ENCODE data around the gene SNRNP70.
"Not testable (repeated sequence)": the region's sequence is repeated elsewhere in the genome, so short reads cannot be mapped to it uniquely, and the experiment has no call there.

The SNRNP70 gene

DNA sequence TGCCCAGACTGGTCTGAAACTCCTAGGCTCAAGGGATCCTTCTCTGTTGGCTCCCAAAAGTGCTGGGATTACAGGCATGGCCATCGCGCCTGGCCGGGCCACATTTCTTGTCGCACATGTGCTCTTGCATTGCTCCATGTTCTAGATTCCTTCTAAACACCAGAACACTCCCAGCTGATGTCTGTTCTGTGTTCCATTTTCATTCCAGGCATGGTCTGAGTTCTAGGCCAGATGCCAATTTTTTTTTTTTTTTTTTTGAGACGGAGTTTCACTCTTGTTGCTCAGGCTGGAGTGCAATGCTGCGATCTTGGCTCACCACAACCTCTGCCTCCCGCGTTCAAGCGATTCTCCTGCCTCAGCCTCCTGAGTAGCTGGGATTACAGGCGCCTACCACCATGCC lies 36.6 kb downstream of the SNRNP70 start:
- not testable (repeated sequence) for DNase-seq

DNA sequence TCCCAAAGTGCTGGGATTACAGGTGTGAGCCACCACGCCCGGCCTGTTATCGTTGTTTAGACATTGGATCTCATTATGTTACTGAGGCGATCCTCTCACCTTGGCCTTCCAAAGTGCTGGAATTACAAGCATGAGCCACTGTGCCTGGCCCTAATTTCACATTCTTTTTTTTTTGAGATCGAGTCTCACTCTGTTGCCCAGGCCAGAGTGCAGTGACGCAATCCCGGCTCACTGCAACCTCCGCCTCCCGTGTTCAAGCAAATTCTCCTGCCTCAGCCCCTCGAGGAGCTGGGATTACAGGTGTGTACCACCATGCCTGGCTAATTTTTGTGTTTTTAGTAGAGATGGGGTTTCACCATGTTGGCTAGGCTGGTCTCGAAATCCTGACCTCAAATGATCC lies 38.0 kb downstream of the SNRNP70 start:
- DNase-seq, result not testable (repeated sequence)

DNA sequence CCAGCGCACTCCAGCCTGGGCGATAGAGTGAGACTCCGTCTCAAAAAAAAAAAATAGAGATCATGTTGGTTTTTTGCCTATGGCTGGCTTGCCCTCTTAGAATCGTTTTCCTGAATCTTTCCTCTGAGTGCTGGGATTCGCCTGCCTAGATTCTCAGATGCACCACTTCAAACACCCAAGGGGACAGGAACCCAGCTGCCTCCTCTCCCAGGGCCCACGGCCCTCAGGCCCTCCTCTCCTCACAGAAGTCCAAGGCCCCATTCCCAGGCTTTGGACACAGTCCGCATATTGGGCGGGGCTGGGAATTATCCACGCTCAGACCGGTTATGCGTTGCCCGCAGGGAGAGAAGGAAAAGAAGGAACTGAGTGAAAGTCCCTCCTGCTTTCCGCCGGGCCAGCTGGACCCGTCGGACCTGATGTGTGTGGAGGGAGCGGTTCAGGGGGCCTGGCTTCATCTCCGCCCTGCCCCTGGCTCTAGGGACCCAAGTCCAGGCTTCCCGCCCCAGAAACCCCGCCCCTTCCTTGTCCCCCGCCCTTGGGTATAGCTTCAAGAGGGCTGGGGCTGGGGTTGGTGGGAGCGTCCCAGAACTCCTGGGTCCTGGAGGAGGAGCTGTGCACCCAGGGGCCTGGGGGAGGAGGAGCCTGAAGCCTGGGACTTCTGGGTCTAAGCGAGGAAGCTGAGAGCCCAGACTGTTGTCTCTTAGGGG lies 39.9 kb downstream of the SNRNP70 start:
- no peak for DNase-seq

DNA sequence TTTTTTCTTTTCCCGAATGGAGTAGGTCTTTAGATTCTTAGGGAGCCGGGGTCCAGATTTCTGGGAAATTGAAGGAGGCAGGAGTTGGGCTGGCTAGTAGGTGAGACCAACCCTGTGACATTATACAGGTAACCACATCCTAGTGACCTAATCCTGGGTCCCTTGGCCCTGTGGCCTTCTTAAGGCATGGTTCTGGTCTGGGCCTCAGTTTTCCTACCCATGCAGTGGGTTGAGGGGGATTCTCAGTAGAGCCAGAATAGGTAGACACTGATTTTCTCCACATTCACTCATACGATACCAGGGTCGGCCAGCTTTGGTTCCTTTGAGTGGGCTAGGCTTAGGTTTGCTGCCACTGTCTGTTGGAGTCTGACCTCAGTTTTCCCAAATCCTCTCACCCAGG lies 41.3 kb downstream of the SNRNP70 start:
- DNase-seq, result no peak

DNA sequence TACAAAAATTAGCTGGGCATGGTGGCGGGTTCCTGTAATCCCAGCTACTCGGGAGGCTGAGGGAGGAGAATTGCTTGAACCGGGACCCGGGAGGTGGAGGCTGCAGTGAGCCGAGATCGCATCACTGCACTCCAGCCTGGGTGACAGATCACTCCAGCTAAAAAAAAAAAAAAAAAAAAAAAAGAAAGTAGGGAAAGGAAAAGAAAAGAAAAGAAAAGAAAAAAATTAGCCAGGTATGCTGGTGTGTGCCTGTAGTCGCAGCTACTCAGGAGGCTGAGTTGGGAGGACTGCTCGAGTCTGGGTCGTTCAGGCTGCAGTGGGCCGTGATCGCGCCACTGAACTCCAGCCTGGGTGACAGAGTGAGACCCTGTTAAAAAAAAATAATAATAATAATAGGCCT lies 42.0 kb downstream of the SNRNP70 start:
- DNase-seq, result not testable (repeated sequence)

DNA sequence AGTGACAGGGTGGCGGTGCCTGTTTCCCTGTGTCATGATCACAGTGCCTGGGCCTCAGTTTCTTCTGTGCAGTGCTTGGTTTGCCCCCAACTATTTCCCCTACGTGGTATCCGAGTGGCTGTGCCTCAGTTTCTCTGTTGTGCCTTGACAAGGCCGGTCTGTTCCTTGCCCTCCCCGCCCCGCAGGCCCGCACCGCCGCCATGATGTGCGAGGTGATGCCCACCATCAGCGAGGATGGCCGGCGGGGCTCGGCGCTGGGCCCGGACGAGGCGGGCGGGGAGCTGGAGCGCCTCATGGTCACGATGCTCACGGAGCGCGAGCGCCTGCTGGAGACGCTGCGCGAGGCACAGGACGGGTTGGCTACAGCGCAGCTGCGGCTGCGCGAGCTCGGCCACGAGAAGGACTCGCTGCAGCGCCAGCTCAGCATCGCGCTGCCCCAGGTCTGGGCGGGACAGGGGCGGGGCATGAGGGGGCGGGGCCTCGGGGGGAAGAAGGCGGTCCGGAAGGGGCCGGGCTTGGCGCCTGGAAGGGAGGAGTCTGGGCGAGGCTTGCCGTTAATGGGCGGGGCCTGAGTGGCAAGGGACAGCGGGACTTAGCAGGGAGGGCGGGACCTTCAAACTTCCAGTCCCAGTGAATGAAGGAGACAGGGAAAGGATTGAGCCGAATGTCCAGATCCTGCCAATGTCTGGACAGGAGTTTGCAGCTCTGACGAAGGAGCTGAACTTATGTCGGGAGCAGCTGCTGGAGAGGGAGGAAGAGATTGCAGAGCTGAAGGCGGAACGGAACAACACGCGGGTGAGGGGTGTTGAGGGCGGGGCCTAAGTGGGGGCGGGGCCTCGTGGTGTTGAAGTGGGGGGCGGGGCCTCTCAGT lies 42.7 kb downstream of the SNRNP70 start:
- DNase-seq, result peak; percentile 96

DNA sequence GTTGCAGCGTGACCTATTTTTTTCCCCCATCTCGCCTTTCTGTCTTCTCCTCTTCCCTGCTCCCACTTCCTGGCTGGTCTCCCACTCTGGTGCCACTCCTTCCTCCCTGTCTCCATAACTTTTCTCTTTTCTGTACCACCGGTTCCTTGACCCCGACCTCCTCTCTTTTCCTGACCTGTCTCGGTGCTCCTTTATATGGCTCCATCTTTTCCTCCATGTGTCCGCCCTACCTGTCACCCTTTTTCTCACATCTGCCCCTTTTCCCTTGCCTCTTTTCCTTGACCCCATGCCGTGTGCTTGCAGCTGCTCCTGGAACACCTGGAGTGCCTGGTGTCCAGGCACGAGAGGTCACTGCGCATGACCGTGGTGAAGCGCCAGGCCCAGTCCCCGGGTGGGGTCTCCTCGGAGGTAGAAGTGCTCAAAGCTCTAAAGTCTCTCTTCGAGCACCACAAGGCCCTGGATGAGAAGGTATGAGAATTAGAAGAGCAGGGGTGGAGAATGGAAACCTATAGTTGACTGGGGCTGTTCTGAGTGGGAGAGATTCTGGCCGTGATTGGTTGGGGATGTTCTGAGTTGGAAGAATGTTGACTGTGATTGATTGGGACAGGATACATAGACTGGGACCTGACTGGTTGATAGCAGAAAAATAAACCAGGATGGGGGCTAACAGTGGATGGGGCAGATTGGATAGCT lies 43.4 kb downstream of the SNRNP70 start:
- DNase-seq, result no peak

GRCh38 chr19:49129238-49129583 lies 44.0 kb downstream of the SNRNP70 start:
- no peak for DNase-seq

- no peak for DNase-seq
Observed at GRCh38 chr19:49130325-49130724, 45.1 kb downstream of the SNRNP70 start.

DNA sequence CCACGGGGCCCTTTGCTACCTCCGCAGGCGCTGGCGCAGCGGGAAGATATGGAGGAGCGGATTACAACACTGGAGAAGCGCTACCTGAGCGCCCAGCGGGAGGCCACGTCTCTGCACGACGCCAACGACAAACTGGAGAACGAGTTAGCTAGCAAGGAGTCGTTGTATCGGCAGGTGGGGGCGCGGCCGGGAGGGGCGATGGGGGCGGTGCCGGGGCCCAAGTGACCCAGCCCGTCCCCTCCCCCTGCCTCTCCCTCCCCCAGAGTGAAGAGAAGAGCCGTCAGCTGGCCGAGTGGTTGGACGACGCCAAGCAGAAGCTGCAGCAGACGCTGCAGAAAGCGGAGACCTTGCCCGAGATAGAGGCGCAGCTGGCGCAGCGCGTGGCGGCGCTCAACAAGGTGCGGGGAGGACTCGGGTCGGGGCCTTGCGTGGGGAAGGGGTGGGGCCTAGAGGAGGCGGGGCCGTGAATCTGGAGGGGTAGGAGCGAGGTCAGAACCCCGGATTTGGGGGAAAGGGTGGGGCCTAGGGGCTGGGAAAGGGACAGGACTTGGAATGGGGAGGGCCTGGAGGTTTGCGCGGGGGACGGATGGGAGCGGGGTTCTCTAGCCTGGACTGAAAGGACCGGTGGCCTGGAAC lies 47.8 kb downstream of the SNRNP70 start:
- no peak for DNase-seq

DNA sequence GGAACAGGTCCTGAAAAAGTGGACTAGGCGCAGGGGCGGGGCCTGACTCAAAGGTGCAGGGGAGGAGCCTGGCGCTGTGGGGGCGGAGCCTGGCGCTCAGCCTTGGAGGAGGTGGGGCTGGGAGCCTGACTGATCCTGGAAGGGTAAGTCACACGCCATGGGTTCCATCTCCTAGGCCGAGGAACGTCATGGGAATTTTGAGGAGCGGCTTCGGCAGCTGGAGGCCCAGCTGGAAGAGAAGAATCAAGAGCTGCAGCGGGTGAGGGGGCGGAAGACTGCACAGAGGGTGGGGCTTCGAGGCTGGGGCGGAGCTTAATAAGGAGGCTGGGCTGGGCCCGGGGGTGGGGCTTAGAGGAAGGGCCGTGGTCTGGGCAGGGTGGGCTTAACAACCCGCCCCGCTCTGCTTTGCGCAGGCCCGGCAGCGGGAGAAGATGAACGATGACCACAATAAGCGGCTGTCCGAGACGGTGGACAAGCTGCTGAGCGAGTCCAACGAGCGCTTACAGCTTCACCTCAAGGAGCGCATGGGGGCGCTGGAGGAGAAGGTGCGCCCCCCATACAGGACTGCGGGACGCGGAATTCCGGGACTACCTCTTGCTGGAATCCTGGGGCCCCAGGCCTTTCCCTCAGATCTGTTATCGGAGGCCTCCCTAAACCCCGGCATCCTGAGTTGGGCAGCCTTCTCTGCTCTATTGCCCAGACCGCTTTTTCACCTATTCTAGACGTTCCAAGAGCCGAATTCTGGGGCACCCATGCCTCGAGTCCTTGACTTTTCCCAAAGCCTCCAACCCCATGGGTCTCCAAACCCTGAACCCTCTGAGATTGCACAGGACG lies 48.6 kb downstream of the SNRNP70 start:
- peak; percentile 48 for DNase-seq

GRCh38 chr19:49135686-49136085 lies 50.4 kb downstream of the SNRNP70 start:
- no peak for DNase-seq

GRCh38 chr19:49136771-49137171 lies 51.5 kb downstream of the SNRNP70 start:
- no peak for DNase-seq

GRCh38 chr19:49140951-49141350 lies 55.7 kb downstream of the SNRNP70 start:
- no peak for DNase-seq

DNA sequence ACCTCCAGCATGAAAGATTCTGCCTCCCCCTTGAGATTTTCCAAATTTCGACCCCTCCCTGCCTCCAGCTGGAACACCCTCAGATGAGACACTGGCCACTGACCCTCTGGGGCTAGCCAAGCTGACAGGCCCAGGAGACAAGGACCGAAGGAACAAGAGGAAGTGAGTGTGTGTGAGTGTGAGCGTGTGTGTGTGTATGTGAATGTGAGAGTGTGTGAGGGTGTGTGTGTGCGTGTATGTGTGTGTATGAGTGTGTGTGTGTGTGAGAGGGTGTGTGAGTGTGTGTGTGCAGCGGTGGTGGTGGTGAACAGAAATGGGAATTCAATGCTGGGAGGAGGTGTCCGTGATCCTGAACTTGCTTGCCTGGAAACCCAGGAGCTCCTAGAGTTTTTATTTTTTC lies 56.1 kb downstream of the SNRNP70 start:
- DNase-seq, result no peak

- DNase-seq, result peak; percentile 93
Observed at GRCh38 chr19:49142866-49143335, 57.6 kb downstream of the SNRNP70 start.

DNA sequence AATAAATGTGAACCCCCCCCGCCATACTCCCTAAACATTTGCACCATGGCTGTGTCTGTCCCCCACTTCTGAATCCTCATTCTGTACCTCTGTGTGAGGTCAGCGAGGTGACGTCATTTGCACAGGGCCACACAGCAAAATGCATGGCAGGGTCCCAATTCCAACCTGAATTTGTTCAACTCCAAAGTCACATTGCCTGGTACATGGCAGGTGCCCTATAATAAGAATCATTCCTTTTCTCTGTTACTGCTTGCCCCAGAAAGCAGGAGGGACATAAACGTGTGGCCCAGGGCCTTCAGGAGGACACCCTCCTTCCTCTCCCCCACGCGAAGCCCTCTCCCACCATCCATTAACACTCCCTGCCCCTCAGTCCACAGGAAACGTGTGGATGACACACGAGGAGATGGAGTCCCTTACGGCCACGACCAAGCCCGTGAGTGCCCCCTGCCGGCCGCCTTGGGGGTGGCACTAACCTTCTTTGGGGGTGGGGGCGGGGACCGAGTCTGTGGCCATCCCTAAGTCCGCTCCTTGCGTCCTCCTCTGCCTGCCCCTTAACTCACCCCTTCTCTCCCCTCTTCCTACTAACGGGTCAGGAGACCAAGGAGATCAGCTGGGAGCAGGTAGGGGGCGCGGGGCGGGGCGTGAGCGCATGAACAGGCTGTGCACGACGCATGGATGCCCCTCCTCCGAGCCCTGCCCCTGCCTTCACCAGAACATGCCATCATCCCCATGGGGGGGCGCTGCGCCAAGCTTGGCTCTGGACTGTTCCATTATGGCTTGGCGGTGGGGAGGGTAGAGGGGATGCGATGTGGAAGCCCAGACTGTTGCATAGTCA lies 60.5 kb downstream of the SNRNP70 start:
- peak; percentile 73 for DNase-seq

GRCh38 chr19:49146408-49146770 lies 61.1 kb downstream of the SNRNP70 start:
- DNase-seq, result peak; percentile 31

- DNase-seq, result no peak
Observed at GRCh38 chr19:49148044-49148682, 62.9 kb downstream of the SNRNP70 start.

DNA sequence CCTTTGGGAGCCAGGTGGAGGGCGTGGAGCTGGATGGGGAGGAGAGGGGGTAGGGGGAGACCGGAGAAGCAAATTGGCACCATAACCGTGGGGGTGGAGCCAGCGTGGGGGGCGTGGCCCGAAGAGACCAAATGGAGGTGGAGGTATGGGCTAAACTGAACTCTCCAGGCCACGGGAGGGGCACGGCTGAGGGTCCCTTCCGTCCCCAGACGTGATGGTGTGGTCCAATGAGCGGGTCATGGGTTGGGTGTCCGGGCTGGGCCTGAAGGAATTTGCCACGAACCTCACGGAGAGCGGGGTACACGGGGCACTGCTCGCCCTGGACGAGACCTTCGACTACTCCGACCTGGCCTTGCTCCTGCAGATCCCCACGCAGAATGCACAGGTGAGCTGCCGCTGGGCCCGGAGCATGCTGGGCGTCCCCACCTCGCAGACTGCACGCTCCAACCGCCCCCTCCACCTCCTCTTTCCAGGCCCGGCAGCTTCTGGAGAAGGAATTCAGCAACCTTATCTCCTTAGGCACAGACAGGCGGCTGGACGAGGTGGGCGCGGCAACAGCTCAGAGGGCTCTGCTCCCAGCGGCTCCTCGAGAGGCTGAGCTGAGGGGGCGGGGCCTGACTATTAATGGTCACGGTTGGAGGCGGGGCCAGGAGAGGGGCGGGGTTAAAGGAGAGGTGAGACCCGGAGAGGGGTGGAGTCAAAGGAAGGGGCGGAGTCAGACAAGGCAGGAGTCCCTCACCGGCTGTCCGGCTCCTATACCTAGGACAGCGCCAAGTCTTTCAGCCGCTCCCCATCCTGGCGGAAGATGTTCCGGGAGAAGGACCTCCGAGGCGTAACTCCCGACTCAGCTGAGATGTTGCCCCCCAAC lies 63.8 kb downstream of the SNRNP70 start:
- peak; percentile 95 for DNase-seq

Measured in fibroblast of upper back skin (primary cell).